Right lobe of liver (tissue), 6 donors: ENCODE measurements around the gene BICRA. TPM values are rescaled to one million over a fixed set of nuclear protein-coding genes. Genes with fewer than 3 reads are reported as not detected.

Experiments used
- ATAC-seq, 4 donors: fragments of 200-7000 bp; cut with Tn5 transposase; one replicate each; pipeline ENCODE4 v1.9.1; 2020; ENCODE audit warnings: mild to moderate bottlenecking in 4 of 4, moderate library complexity in 4 of 4
- DNase-seq, 3 donors: peaks; one replicate each; pipeline ENCODE4 v3.0.0-alpha.2; 2020
- H3K27ac ChIP-seq, 3 donors: fragments of 200-600 bp; one replicate each; pipeline ENCODE4 v1.8.0; 2022
- H3K27me3 ChIP-seq, 2 donors: fragments of 200-600 bp; one replicate each; pipeline ENCODE4 v1.8.0; 2022
- H3K36me3 ChIP-seq, 4 donors: fragments of 200-600 bp; sonication (generic) in 1 of 4; one replicate each; pipeline versions ENCODE4 v1.5.1 to v1.8.0; 2017 to 2022; ENCODE audit warnings: control low read depth in 1 of 4
- H3K4me1 ChIP-seq, 4 donors: fragments of 200-600 bp; sonication (generic) in 1 of 4; one replicate each; pipeline versions ENCODE4 v1.5.1 to v1.8.0; 2017 to 2022; ENCODE audit warnings: control low read depth in 1 of 4
- H3K4me3 ChIP-seq, 3 donors: fragments of 200-600 bp; one replicate each; pipeline ENCODE4 v1.8.0; 2022
- H3K9me3 ChIP-seq, 4 donors: fragments of 200-600 bp; sonication (generic) in 1 of 4; one replicate each; pipeline versions ENCODE4 v1.5.1 to v1.8.0; 2017 to 2022; ENCODE audit warnings: control low read depth in 1 of 4
- POLR2A ChIP-seq: fragments of 450-650 bp; IDR thresholded peaks from one replicate; pipeline ENCODE4 v1.6.1; 2017; ENCODE audit warnings: antibody characterized with exemption, mild to moderate bottlenecking
- WGBS: methylation state at CpG from one replicate; pipeline ENCODE4 v1.1.6; 2018; ENCODE audit warnings: low coverage, low lambda C conversion rate; ENCODE audit not compliant: insufficient coverage; ENCODE audit errors: missing lambda C conversion rate; 5-methylcytosine and 5-hydroxymethylcytosine counted together
- intact Hi-C, 2 donors: fragments of 100-400 bp; cut with DNase I; formaldehyde crosslinking; loops; one replicate each; pipeline versions ENCODE4 v1.11.2 to v1.14.1; 2022
- total RNA-seq, 6 experiments: library from RNA; depleted of rRNA in 2 of 6; stranded (reverse); fragments of >200 nt in 2 of 6; fragmentation: NEBNext Ultra II Directional in 3 of 6; extraction: Animal tissue kit (Norgen Biotek cat#: 25700) in 3 of 6; gene quantifications; one replicate each; pipeline versions ENCODE4 v1.1.0 to v1.2.4, GENCODE V29; 2016 to 2023
- TF ChIP-seq, protein P1 (sequence below), 4 donors: fragments of 200-600 bp in 3 of 4; fragments of 450-650 bp in 1 of 4; IDR thresholded peaks; one replicate each; pipeline versions ENCODE4 v1.5.1 to v1.8.0; 2016 to 2022; ENCODE audit warnings: antibody characterized with exemption in 4 of 4, mild to moderate bottlenecking in 2 of 4
- donor health status: DM: no; HTN: yes; CAD: no.
- donor health status: DM: no; HTN: no; CAD: no.
- donor health status: DM: no; HTN: no; CAD: no.
- donor health status: DM: no; HTN: yes; CAD: no.
- donor health status: DM: no; HTN: yes; CAD: no.

BICRA gene
- total RNA-seq, 6 experiments from 2014 or later: 3.7 to 7.3 (median 6.4) TPM

- Histone ChIP-seq H3K4me1 (peaks cover 0 to 5% (median 0%) of the 10 kb centered on the region in 4 donors), H3K9me3 (no peaks in the 10 kb centered on the region), H3K27ac (no peak overlapping the region), H3K27me3 (no peaks in the 10 kb centered on the region), H3K36me3 (peaks cover 0 to 14% (median 0%) of the 10 kb centered on the region in 4 donors), H3K4me3 (no peak overlapping the region)
- 90% methylated on average over 5 of the region's 28 CpGs for WGBS
- no peak for DNase-seq
- no peak for ATAC-seq
- TF ChIP-seq POLR2A: no peak
- TF ChIP-seq, protein P1, sequence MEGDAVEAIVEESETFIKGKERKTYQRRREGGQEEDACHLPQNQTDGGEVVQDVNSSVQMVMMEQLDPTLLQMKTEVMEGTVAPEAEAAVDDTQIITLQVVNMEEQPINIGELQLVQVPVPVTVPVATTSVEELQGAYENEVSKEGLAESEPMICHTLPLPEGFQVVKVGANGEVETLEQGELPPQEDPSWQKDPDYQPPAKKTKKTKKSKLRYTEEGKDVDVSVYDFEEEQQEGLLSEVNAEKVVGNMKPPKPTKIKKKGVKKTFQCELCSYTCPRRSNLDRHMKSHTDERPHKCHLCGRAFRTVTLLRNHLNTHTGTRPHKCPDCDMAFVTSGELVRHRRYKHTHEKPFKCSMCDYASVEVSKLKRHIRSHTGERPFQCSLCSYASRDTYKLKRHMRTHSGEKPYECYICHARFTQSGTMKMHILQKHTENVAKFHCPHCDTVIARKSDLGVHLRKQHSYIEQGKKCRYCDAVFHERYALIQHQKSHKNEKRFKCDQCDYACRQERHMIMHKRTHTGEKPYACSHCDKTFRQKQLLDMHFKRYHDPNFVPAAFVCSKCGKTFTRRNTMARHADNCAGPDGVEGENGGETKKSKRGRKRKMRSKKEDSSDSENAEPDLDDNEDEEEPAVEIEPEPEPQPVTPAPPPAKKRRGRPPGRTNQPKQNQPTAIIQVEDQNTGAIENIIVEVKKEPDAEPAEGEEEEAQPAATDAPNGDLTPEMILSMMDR (IDR thresholded peaks at IDR 0.05): no peak
- intact Hi-C loops: loop anchor here (5.0 to 10.0 kb wide), 3 partner anchors 160 to 257 kb away; no protein-coding TSS in a partner anchor
Observed at GRCh38 chr19:47694466-47695273, 85.7 kb downstream of the BICRA start.

GRCh38 chr19:47695533-47696262 lies 86.8 kb downstream of the BICRA start:
- TF ChIP-seq POLR2A: no peak
- TF ChIP-seq, protein P1 (IDR thresholded peaks at IDR 0.05): no peak
- ATAC-seq (no peak), DNase-seq (no peak)
- no peak overlapping the region for H3K27ac ChIP-seq
- peaks cover 0 to 5% (median 0%) of the 10 kb centered on the region in 4 donors for H3K4me1 ChIP-seq
- no peaks in the 10 kb centered on the region for H3K27me3 ChIP-seq
- no peaks in the 10 kb centered on the region for H3K9me3 ChIP-seq
- H3K4me3 ChIP-seq: no peak overlapping the region
- intact Hi-C loops: loop anchor here (5.0 to 10.0 kb wide), 3 partner anchors 161 to 258 kb away; no protein-coding TSS in a partner anchor
- H3K36me3 ChIP-seq: peaks cover 0 to 24% (median 0%) of the 10 kb centered on the region in 4 donors
- 80% methylated on average over 18 of the region's 26 CpGs for WGBS

DNA sequence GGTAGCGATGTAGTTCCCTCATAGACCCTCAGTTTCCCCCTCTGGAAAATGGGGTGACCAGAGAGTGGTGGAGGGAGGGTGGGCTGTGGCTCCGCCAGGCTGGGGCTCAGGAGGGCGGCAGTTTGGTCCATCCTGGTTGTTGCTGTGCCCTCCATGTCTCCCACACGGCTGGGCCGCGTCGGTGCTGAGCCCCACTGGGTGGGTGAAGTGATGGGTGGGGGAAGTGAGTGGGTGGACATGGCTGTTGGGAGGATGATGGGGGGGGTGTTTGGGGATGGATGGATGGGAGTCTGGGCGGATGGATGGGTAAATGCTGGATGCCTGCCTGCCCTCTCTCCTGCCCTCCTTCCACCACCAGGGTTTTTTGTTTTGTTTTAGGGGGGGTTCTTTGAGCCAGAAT lies 87.7 kb downstream of the BICRA start:
- no peak for TF ChIP-seq POLR2A
- TF ChIP-seq, protein P1 (IDR thresholded peaks at IDR 0.05): no peak
- 70% methylated on average over 2 of the region's 8 CpGs for WGBS
- Histone ChIP-seq H3K27me3 (no peaks in the 10 kb centered on the region), H3K4me1 (peaks cover 0 to 5% (median 0%) of the 10 kb centered on the region in 4 donors), H3K36me3 (peaks cover 0 to 33% (median 3%) of the 10 kb centered on the region in 4 donors), H3K9me3 (no peaks in the 10 kb centered on the region), H3K4me3 (no peak overlapping the region), H3K27ac (no peak overlapping the region)
- intact Hi-C loops: loop anchor here (5.0 to 10.0 kb wide), 3 partner anchors 162 to 259 kb away; no protein-coding TSS in a partner anchor
- no peak for DNase-seq
- ATAC-seq: no peak

DNA sequence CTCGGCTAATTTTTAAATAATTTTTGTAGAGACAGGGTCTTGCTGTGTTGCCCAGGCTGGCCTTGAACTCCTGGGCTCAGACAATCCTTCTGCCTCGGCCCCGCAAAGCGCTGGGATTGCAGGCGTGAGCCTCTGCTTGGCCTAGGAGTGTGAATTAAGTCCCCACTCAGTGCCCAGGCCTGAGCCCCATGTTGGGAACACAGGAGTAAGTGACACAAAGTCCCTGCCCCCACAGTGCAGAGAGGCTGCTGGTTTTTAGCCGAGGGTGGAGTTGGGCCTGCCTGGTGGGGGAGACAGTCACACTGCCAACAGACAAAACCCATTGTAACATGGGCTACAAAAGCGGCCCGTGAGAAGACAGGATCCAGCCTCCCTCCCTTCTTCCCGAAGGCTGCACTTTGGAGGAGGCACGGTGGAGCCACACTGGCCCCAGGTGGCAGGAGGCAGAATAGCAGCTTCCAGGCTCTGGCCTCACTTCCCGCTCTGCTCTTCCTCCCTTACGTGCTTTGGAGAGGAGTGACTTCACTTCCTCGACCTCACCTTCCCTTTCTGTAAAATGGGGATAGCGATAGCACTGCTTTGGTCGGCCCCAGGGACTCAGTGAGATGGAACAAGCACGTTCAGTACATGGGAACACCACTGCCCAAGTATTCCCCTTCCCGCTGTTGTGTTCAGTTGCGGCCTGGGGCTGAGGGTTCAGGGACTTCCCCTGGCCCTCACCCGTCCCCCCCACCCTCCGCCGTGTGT lies 89.1 kb downstream of the BICRA start:
- intact Hi-C loops: loop anchor here (5.0 to 10.0 kb wide), 3 partner anchors 163 to 261 kb away; no protein-coding TSS in a partner anchor

More for the DNA sequence above, 89.1 kb downstream of the BICRA start:
- Histone ChIP-seq H3K4me3 (no peak overlapping the region), H3K4me1 (peaks cover 0 to 5% (median 0%) of the 10 kb centered on the region in 4 donors), H3K27ac (peak overlapping the region in 1 of 3 donors; percentile 24), H3K36me3 (peaks cover 0 to 41% (median 4%) of the 10 kb centered on the region in 4 donors), H3K9me3 (no peaks in the 10 kb centered on the region), H3K27me3 (no peaks in the 10 kb centered on the region)
- peak; percentile 88 to 97 (median 94) for ATAC-seq
- peak; percentile 72 to 77 (median 75) for DNase-seq
- TF ChIP-seq, protein P1 (IDR thresholded peaks at IDR 0.05): peak; percentile 95 to 98 (median 98)
- no peak for TF ChIP-seq POLR2A
- 48% methylated on average over 9 of the region's 21 CpGs for WGBS
